NB4 (cell line): ENCODE data around the gene TCF7L2.

Experiments used
- DNase-seq: peaks from one replicate; pipeline ENCODE4 v3.0.0; 2010; ENCODE audit warnings: low read depth
- H3K4me3 ChIP-seq: one replicate; pipeline ENCODE4 v1.5.1; 2011; ENCODE audit warnings: mild to moderate bottlenecking, low read depth, low read length, moderate library complexity
- CTCF ChIP-seq: IDR thresholded peaks from one replicate; pipeline ENCODE4 v1.5.1; 2012; ENCODE audit warnings: low read depth, low read length
- MAX ChIP-seq: IDR thresholded peaks from 2 replicates; pipeline ENCODE4 v1.6.1; 2011; ENCODE audit warnings: low read depth, low read length
- MYC ChIP-seq: IDR thresholded peaks from 2 replicates; pipeline ENCODE4 v1.6.1; 2011; ENCODE audit warnings: low read depth, low read length
- POLR2A ChIP-seq: IDR thresholded peaks from 2 replicates; pipeline ENCODE4 v1.6.1; 2011; ENCODE audit warnings: mild to moderate bottlenecking; ENCODE audit not compliant: insufficient read length; ENCODE audit errors: extremely low read depth

The TCF7L2 gene

GRCh38 chr10:113124724-113125123 lies 174.7 kb downstream of the TCF7L2 start:
- TF ChIP-seq MAX (no peak), CTCF (no peak), POLR2A (no peak), MYC (no peak)
- DNase-seq = no peak
- H3K4me3 ChIP-seq = no peak overlapping the region

GRCh38 chr10:113125612-113126011 lies 175.6 kb downstream of the TCF7L2 start:
- H3K4me3 ChIP-seq = no peak overlapping the region
- TF ChIP-seq POLR2A = no peak
- no peak for TF ChIP-seq MYC
- no peak for TF ChIP-seq CTCF
- no peak for TF ChIP-seq MAX
- DNase-seq = no peak

GRCh38 chr10:113126229-113127201 lies 176.5 kb downstream of the TCF7L2 start:
- H3K4me3 ChIP-seq = no peak overlapping the region
- DNase-seq = peak; percentile 74
- TF ChIP-seq CTCF (peak; percentile 25), MAX (no peak)

GRCh38 chr10:113127261-113127900 lies 177.3 kb downstream of the TCF7L2 start:
- no peak for DNase-seq
- no peak for TF ChIP-seq CTCF
- no peak for TF ChIP-seq POLR2A
- no peak for TF ChIP-seq MAX
- no peak for TF ChIP-seq MYC
- no peak overlapping the region for H3K4me3 ChIP-seq

- TF ChIP-seq MAX (no peak), CTCF (no peak), POLR2A (no peak), MYC (no peak)
- no peak for DNase-seq
- H3K4me3 ChIP-seq = no peak overlapping the region
These were observed 177.8 kb downstream of the TCF7L2 start for GRCh38 chr10:113127901-113128283.
